Lower lobe of right lung (tissue), 2 donors: ENCODE data around the gene UST. TPM values are rescaled to one million over a fixed set of nuclear protein-coding genes. Genes with fewer than 3 reads are reported as not detected.
"Not testable (repeated sequence)": the region's sequence is repeated elsewhere in the genome, so short reads cannot be mapped to it uniquely, and the experiment has no call there.

Experiments
- ATAC-seq, 2 donors: fragments of 200-7000 bp; cut with Tn5 transposase; one replicate each; pipeline ENCODE4 v1.9.1; 2020 to 2022; ENCODE audit warnings: mild to moderate bottlenecking in 2 of 2, moderate library complexity in 2 of 2
- DNase-seq: peaks from one replicate; pipeline ENCODE4 v3.0.0-alpha.2; 2020
- H3K27ac ChIP-seq: fragments of 200-600 bp; one replicate; pipeline ENCODE4 v1.8.0; 2022
- H3K27me3 ChIP-seq: fragments of 200-600 bp; one replicate; pipeline ENCODE4 v1.8.0; 2022; ENCODE audit warnings: low read depth
- H3K36me3 ChIP-seq: fragments of 200-600 bp; one replicate; pipeline ENCODE4 v1.8.0; 2022; ENCODE audit warnings: mild to moderate bottlenecking
- H3K4me1 ChIP-seq: fragments of 200-600 bp; one replicate; pipeline ENCODE4 v1.8.0; 2022
- H3K4me3 ChIP-seq: fragments of 200-600 bp; one replicate; pipeline ENCODE4 v1.8.0; 2022; ENCODE audit warnings: mild to moderate bottlenecking
- H3K9me3 ChIP-seq: fragments of 200-600 bp; one replicate; pipeline ENCODE4 v1.8.0; 2022
- intact Hi-C: fragments of 100-400 bp; cut with DNase I; formaldehyde crosslinking; loops from one replicate; pipeline ENCODE4 v1.11.0; 2022
- total RNA-seq: library from RNA; stranded (reverse); fragmentation: NEBNext Ultra II Directional; extraction: Animal tissue kit (Norgen Biotek cat#: 25700); gene quantifications from one replicate; pipeline ENCODE4 v1.2.1, GENCODE V29; 2021
- TF ChIP-seq, protein P1 (sequence below): fragments of 200-600 bp; IDR thresholded peaks from one replicate; pipeline ENCODE4 v1.8.0; 2022; ENCODE audit warnings: antibody characterized with exemption, mild to moderate bottlenecking
- donor health status: DM: no; HTN: yes; CAD: no; lungs with severe emphysema.

UST gene
- total RNA-seq, 1 donor from 2014 or later: 11.8 TPM

DNA sequence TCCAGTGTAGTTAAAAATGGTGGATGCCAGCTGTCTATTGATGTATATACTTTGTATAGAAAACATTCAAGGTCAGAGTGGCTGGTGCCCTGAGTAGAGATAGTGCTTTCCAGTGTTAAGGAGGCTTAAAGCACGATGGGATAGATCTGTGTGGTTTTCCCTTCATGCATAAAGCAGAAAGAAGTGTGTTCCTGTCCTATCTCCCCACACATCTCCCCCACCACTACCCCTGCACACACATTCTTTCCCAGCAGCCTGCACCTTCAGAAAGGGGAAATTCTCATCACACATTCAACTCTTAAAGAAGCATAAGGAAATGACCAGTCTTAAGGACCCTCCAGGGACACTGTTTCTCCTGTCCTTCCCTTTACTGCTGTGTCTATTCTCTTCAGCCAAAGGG, 349.0 kb downstream of the UST start:
- TF ChIP-seq, protein P1, sequence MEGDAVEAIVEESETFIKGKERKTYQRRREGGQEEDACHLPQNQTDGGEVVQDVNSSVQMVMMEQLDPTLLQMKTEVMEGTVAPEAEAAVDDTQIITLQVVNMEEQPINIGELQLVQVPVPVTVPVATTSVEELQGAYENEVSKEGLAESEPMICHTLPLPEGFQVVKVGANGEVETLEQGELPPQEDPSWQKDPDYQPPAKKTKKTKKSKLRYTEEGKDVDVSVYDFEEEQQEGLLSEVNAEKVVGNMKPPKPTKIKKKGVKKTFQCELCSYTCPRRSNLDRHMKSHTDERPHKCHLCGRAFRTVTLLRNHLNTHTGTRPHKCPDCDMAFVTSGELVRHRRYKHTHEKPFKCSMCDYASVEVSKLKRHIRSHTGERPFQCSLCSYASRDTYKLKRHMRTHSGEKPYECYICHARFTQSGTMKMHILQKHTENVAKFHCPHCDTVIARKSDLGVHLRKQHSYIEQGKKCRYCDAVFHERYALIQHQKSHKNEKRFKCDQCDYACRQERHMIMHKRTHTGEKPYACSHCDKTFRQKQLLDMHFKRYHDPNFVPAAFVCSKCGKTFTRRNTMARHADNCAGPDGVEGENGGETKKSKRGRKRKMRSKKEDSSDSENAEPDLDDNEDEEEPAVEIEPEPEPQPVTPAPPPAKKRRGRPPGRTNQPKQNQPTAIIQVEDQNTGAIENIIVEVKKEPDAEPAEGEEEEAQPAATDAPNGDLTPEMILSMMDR: no peak
- Histone ChIP-seq H3K4me3 (no peak overlapping the region), H3K27me3 (no peaks in the 10 kb centered on the region), H3K27ac (no peak overlapping the region), H3K36me3 (no peaks in the 10 kb centered on the region), H3K4me1 (no peaks in the 10 kb centered on the region), H3K9me3 (peaks cover 7% of the 10 kb centered on the region)
- ATAC-seq (no peak), DNase-seq (no peak)
- intact Hi-C loops: no loop called here

- ATAC-seq (no peak), DNase-seq (no peak)
- Histone ChIP-seq H3K4me3 (no peak overlapping the region), H3K27me3 (no peaks in the 10 kb centered on the region), H3K9me3 (peaks cover 7% of the 10 kb centered on the region), H3K36me3 (no peaks in the 10 kb centered on the region), H3K27ac (no peak overlapping the region), H3K4me1 (no peaks in the 10 kb centered on the region)
- TF ChIP-seq, protein P1: no peak
- intact Hi-C loops: no loop called here
Measured at GRCh38 chr6:149097794-149098193, 351.0 kb downstream of the UST start.

GRCh38 chr6:149098700-149099276, 352.0 kb downstream of the UST start:
- ATAC-seq (no peak), DNase-seq (no peak)
- H3K36me3 ChIP-seq: no peaks in the 10 kb centered on the region
- intact Hi-C loops: no loop called here
- no peaks in the 10 kb centered on the region for H3K4me1 ChIP-seq
- TF ChIP-seq, protein P1: no peak
- no peak overlapping the region for H3K4me3 ChIP-seq
- no peak overlapping the region for H3K27ac ChIP-seq
- no peaks in the 10 kb centered on the region for H3K27me3 ChIP-seq
- H3K9me3 ChIP-seq: peaks cover 7% of the 10 kb centered on the region

GRCh38 chr6:149102324-149102723, 355.5 kb downstream of the UST start:
- H3K9me3 ChIP-seq: peaks cover 7% of the 10 kb centered on the region
- DNase-seq: no peak
- H3K27me3 ChIP-seq: no peaks in the 10 kb centered on the region
- no peaks in the 10 kb centered on the region for H3K36me3 ChIP-seq
- intact Hi-C loops: no loop called here
- no peak for ATAC-seq
- H3K27ac ChIP-seq: no peak overlapping the region
- TF ChIP-seq, protein P1: no peak
- H3K4me3 ChIP-seq: no peak overlapping the region
- H3K4me1 ChIP-seq: no peaks in the 10 kb centered on the region

- H3K4me3 ChIP-seq, intact Hi-C loops, H3K9me3 ChIP-seq, H3K4me1 ChIP-seq, H3K27ac ChIP-seq, H3K36me3 ChIP-seq, ATAC-seq, H3K27me3 ChIP-seq, DNase-seq: not testable (repeated sequence)
Measured at GRCh38 chr6:149103950-149104349, 357.1 kb downstream of the UST start.

- ATAC-seq (no peak), DNase-seq (no peak)
- H3K4me1 ChIP-seq: no peaks in the 10 kb centered on the region
- no peak overlapping the region for H3K4me3 ChIP-seq
- no peaks in the 10 kb centered on the region for H3K9me3 ChIP-seq
- no peaks in the 10 kb centered on the region for H3K36me3 ChIP-seq
- TF ChIP-seq, protein P1: no peak
- H3K27ac ChIP-seq: no peak overlapping the region
- intact Hi-C loops: no loop called here
- no peaks in the 10 kb centered on the region for H3K27me3 ChIP-seq
Measured at GRCh38 chr6:149107520-149107919, 360.7 kb downstream of the UST start.
